Fibroblast of the aortic adventitia (primary cell): ENCODE data around the gene ACSF3. TPM values are rescaled to one million over a fixed set of nuclear protein-coding genes. Genes with fewer than 3 reads are reported as not detected.

ENCODE experiments used
- DNase-seq: peaks from one replicate; pipeline ENCODE4 v3.0.0-alpha.2; 2010; ENCODE audit warnings: low read depth
- H3K4me3 ChIP-seq: 2 replicates; pipeline ENCODE4 v1.5.1; 2011; ENCODE audit warnings: low read depth, mild to moderate bottlenecking, control low read depth, low read length, moderate library complexity
- total RNA-seq: library from RNA; depleted of rRNA; stranded (reverse); fragments of >200 nt; gene quantifications from 2 replicates; pipeline ENCODE4 v1.2.3, GENCODE V29; 2012; ENCODE audit warnings: low replicate concordance
- TF ChIP-seq, protein P1 (sequence below): IDR thresholded peaks from 2 replicates; pipeline ENCODE4 v1.5.1; 2011; ENCODE audit warnings: mild to moderate bottlenecking, low read length, control low read depth, inconsistent platforms; ENCODE audit not compliant: insufficient read depth

ACSF3 gene
- total RNA-seq, 1 donor: 17.6 TPM

GRCh38 chr16:89149386-89149785, 55.7 kb downstream of the ACSF3 start:
- no peak for DNase-seq
- TF ChIP-seq, protein P1, sequence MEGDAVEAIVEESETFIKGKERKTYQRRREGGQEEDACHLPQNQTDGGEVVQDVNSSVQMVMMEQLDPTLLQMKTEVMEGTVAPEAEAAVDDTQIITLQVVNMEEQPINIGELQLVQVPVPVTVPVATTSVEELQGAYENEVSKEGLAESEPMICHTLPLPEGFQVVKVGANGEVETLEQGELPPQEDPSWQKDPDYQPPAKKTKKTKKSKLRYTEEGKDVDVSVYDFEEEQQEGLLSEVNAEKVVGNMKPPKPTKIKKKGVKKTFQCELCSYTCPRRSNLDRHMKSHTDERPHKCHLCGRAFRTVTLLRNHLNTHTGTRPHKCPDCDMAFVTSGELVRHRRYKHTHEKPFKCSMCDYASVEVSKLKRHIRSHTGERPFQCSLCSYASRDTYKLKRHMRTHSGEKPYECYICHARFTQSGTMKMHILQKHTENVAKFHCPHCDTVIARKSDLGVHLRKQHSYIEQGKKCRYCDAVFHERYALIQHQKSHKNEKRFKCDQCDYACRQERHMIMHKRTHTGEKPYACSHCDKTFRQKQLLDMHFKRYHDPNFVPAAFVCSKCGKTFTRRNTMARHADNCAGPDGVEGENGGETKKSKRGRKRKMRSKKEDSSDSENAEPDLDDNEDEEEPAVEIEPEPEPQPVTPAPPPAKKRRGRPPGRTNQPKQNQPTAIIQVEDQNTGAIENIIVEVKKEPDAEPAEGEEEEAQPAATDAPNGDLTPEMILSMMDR: no peak
- H3K4me3 ChIP-seq: no peak overlapping the region

DNA sequence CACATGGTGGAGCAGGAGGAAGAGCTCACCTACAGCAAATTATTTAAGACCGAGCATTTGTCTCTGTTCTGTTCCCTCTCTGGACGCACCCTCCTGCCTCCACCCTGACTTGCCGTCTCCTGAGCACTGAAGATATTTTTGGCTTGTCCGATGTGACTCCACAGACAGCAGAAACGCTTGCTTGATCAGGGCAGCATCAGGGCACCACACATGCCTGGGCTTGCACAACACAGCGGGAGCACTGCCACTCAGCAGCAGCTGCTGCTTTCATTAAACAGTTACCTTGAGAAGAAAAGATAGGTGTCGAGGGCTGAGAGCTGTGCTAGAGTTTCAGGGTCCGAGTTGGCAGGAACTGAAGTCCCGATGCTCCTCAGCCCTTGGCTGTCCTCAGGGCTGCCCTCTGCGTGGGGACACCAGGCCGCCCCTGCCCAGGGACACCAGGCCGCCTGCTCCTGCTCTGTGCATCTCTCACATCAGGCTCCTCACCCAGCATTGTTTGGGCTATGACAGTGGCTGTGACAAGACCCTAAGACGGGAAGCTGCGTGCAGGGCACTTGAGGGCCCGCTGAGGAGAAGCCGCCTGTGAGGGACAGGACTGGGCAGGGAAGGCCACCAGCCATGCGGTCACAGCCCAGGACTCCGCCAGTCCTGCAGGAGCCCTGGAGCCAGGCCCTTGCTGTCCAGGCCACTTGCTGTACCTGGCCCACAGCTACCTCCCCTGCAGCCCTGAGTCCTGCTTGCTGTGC, 56.6 kb downstream of the ACSF3 start:
- TF ChIP-seq, protein P1: no peak
- DNase-seq: no peak
- no peak overlapping the region for H3K4me3 ChIP-seq

DNA sequence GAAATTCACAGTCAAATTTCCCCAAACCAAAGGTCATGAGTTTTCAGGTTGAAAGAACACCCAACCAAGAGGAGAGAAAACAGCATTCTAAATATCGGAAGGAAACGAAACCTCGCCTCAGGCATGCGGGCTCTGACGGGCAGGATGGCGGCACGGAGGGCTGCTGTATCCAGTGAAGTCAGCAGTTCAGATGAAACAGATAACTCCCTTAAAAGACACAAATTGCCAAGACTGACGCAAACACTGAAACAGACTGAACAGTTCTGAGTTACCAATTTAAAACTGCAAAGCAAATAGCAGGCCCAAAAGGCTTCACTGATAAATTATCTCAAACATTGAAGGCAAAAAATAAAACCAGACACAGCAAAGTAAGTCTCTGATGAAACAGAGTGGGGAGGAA, 57.3 kb downstream of the ACSF3 start:
- TF ChIP-seq, protein P1: no peak
- no peak for DNase-seq
- no peak overlapping the region for H3K4me3 ChIP-seq

DNA sequence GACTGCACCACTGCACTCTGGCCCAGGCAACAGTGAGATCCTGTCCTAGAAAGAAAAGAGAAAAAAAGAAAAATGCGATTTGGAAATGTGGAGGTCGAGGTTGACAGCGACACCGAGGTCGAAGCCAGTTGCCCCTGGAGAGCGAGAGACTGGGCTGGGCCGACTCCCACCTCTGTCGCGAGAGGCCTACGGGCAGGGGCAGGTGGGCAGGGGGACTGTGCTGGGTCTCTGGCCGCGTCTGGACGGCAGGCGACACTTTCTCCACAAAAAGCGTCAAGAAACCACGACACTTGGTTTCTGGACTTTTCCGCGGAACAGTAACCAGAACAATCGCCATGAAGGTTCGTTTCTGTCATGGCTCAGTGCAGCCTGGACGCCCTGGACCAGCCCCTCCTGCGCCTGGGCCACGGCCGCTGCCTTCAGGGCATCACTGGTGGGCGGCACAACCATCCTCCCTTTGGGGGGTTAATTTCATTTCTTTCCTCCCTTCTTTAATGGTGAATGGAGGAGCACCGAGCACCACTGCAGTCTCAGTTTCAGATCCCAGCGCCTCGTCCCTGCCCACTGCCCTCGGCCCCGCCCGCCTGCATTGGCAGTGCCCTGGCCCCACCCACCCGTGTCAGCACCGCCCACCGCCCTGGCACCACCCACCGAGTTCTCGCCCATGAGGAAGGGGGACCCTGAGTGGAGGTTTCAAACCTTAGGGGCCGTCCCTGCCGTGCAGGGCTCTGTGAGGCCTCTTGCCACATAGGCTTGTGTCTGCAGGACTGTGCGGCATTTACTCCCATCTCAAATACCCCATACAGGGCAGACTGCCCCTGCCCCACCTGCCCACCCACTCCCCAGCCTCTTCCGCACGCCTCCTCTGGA, 59.4 kb downstream of the ACSF3 start:
- TF ChIP-seq, protein P1: no peak
- DNase-seq: no peak
- H3K4me3 ChIP-seq: no peak overlapping the region

DNA sequence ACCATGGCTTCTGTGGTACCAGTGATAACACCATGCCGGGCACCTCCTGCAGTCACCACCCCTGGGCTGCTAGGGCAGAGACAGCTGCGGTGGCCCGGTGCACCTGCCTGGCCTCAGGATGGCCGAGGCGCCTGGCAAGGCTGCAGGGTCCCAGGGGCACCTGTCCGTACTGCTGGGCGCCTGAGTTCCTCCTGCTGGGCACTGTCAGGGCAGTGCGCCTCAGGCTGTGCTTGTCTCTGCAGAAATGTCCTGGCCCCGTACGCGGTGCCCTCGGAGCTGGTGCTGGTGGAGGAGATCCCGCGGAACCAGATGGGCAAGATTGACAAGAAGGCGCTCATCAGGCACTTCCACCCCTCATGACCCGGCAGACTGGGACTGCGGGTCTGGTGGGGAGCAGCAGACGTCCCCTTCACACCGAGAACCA, 60.2 kb downstream of the ACSF3 start:
- TF ChIP-seq, protein P1: no peak
- H3K4me3 ChIP-seq: no peak overlapping the region
- no peak for DNase-seq

- TF ChIP-seq, protein P1: no peak
- H3K4me3 ChIP-seq: no peak overlapping the region
- no peak for DNase-seq
Observed at GRCh38 chr16:89154390-89155183, 60.9 kb downstream of the ACSF3 start.
